C4-2B (cell line): ENCODE measurements around the gene TPD52L1.

ENCODE experiments used
- H3K27ac ChIP-seq: fragments of 450-650 bp; 2 replicates; pipeline ENCODE4 v1.5.1; 2017
- ZFX ChIP-seq: fragments of 450-650 bp; IDR thresholded peaks from 2 replicates; pipeline ENCODE4 v1.6.1; 2017
- TF ChIP-seq, protein P1 (sequence below): fragments of 450-650 bp; conservative IDR thresholded peaks from 2 replicates; pipeline ENCODE4 v1.5.1; 2017; ENCODE audit warnings: mild to moderate bottlenecking

TPD52L1 gene

GRCh38 chr6:125114248-125114858, 39.2 kb upstream of the TPD52L1 start:
- TF ChIP-seq, protein P1, sequence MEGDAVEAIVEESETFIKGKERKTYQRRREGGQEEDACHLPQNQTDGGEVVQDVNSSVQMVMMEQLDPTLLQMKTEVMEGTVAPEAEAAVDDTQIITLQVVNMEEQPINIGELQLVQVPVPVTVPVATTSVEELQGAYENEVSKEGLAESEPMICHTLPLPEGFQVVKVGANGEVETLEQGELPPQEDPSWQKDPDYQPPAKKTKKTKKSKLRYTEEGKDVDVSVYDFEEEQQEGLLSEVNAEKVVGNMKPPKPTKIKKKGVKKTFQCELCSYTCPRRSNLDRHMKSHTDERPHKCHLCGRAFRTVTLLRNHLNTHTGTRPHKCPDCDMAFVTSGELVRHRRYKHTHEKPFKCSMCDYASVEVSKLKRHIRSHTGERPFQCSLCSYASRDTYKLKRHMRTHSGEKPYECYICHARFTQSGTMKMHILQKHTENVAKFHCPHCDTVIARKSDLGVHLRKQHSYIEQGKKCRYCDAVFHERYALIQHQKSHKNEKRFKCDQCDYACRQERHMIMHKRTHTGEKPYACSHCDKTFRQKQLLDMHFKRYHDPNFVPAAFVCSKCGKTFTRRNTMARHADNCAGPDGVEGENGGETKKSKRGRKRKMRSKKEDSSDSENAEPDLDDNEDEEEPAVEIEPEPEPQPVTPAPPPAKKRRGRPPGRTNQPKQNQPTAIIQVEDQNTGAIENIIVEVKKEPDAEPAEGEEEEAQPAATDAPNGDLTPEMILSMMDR: peak; percentile 89
- TF ChIP-seq ZFX: no peak
- no peak overlapping the region for H3K27ac ChIP-seq

DNA sequence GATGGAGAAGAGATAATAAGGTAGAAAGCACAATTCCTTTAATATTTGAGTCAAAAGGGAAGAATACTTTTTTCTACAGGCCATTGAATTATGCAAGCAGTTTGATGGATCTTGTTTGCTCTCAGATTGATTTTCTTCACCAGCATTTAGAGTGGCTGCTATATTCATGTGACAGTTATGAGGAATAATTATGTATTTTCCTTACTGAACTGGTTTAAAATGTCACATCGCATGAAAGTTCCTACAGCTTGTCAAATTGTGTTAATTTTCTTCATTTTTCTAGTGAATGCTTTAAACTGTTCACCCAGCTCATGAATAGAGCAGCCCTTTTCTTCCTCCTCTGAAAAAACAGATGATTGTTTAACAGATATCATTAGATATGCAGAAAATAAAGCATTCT, 37.4 kb upstream of the TPD52L1 start:
- TF ChIP-seq, protein P1: no peak
- no peak for TF ChIP-seq ZFX
- no peak overlapping the region for H3K27ac ChIP-seq

DNA sequence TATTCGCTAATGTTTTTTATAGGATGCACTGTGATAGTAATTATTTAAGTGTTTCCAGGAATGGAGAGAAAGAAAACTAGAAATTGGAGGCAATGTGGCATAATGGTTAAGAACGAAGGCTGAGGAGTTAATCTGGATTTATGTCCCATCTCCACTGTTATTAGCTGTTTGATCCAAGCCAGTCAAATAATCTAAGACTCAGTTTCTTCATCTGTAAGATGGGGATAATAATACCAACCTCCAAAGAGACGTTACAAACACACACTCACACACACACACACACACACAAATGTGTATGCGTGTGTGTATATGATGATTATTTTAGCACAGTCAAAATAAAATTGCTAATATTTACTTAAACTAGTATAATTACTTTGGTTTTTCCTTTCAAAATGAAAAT, 36.9 kb upstream of the TPD52L1 start:
- no peak overlapping the region for H3K27ac ChIP-seq

DNA sequence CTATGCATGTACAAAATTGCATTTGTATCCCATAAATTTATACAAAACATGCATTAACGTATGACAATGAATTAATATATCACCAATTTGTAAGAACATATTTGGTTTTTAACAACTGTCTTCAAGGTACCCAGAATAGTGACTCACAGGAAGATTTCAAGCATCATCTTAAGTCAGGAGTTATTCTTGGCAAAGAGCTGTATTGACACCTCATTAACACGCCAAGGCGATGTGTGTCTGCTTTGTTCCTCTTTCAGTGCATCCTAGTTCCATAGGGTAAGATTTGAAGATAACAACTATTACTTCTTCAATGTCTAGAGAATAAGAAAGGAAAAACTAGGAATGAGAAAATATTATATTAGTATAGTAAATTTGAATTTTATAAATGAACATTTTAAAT, 35.8 kb upstream of the TPD52L1 start:
- TF ChIP-seq, protein P1: no peak
- H3K27ac ChIP-seq: no peak overlapping the region

More for the DNA sequence above, 36.9 kb upstream of the TPD52L1 start:
- TF ChIP-seq, protein P1: no peak
- TF ChIP-seq ZFX: no peak

- no peak overlapping the region for H3K27ac ChIP-seq
- TF ChIP-seq ZFX: no peak
- TF ChIP-seq, protein P1: no peak
Measured at GRCh38 chr6:125120054-125120590, 33.5 kb upstream of the TPD52L1 start.

GRCh38 chr6:125121894-125122293, 31.7 kb upstream of the TPD52L1 start:
- TF ChIP-seq ZFX: no peak
- H3K27ac ChIP-seq: no peak overlapping the region

GRCh38 chr6:125123051-125123450, 30.5 kb upstream of the TPD52L1 start:
- TF ChIP-seq, protein P1: no peak
- TF ChIP-seq ZFX: no peak
- H3K27ac ChIP-seq: no peak overlapping the region

GRCh38 chr6:125123468-125124048, 30.0 kb upstream of the TPD52L1 start:
- H3K27ac ChIP-seq: no peak overlapping the region
- TF ChIP-seq, protein P1: no peak
- no peak for TF ChIP-seq ZFX
